Stimulated activated CD8-positive, alpha-beta memory T cell treated with anti-CD3 and anti-CD28 coated beads, Interleukin-12 subunit alpha, Interleukin-12 subunit beta, amount 100 ng/mL, for 24 hours (primary cell): Measurements from ENCODE around the gene TSPAN18.

Experiments
- DNase-seq: peaks from one replicate; pipeline ENCODE4 v3.0.0-alpha.2; 2020; ENCODE audit errors: extremely low read depth

TSPAN18 gene

DNA sequence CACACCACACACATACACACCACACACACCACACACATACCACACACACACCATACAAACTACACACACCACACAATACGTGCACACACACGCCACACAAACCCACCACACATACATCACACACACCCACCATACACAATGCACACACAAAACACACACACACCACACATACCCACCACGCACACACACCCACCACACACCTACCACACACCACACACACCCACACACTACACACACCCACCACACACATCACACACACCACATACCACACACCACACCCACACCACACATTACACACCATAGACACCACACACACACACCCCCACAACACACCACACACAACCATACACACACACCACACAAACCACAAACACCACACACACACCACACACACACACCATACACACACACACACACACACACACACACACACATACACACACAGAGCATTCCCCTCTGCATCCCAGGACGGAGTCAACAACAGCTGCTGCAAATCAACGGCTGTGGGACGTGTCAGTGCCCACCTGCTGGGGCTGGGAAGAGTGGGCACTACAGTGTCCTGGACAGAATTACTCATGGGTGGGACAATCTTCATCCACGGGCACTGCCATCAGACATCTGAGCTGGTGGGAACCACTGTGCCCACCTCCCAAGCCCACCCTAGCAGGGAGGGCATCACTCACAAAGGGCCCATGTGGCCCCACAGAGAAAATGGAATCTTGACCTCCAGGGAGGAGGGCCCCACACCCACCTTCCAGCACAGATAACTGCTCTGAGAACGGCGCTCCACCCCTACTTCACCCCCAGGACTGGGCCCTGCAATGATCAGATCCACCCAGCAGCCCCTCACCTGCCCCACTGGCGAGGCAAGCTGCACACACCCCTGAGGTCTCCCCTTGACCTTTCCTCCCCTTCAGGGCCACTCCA, 215.5 kb downstream of the TSPAN18 start:
- DNase-seq = no peak

DNA sequence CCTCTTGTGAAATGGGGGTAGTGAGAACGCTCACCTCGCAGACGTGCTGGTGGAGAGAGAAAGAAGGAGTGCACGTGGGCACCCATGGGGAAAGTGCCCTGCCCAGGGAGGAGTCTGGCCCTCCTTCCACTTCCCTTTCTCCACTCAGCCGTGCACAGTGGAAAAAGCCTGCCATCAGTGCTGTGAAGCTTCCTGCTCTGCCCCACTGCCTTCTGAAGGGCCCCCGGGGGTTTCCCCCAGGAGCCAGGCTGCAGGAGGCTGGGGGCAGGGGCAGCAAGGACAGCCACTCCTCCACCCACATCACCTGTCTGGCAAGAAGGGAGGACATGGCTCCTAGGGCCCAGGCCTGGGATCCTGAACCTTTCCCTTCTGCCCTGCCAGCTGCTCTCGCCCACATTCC, 216.4 kb downstream of the TSPAN18 start:
- no peak for DNase-seq

DNA sequence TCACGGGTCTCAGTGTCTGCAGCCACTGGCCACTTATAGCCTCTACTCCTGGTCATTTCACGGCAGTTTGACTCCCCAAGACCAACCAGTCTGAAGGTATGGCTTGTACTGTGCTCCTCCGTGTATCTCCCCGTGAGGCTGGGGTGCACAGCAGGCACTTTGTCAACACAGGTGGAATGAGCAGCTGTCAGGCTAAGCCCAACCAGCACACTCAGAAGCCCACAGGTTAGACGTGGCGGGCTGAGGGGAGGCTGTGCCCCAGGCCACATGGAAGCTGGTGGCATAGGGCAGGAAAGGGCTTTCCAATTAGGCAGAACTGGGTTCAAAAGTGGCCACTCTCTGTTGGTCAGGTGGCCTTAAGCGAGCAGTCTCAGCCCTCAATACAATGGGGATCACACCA, 216.9 kb downstream of the TSPAN18 start:
- DNase-seq = no peak

DNA sequence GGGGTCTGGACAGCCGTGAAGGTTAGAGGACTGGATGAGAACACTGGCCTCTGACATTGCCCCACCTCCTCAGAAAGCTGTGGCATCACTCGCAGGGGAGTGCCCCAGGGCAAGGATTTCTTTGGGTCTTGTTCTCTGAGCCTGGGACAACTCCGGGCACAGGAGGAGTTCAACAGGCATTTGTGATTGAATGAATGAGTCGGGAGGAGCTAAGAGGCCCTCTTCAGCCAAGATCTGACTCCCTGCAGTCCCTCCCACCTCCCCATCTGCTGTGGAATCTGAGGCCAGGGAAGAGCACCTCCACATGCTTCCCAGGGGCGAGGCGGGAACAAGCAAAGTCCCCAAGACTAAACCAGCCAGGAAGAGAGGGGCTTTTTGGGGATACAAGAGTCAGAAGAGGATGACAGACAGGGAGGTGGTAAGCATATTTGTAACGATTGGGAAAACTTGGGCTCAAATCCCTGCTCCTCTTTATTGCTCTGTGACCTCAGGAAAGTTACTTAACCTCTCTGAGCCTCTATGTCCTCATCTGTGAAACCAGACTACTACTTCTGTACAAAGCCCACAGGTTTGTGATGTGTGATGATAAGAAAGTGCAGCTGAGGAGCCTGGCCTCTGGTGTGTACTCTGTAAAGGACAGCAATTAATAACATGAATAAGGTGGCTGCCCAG, 217.6 kb downstream of the TSPAN18 start:
- no peak for DNase-seq

DNA sequence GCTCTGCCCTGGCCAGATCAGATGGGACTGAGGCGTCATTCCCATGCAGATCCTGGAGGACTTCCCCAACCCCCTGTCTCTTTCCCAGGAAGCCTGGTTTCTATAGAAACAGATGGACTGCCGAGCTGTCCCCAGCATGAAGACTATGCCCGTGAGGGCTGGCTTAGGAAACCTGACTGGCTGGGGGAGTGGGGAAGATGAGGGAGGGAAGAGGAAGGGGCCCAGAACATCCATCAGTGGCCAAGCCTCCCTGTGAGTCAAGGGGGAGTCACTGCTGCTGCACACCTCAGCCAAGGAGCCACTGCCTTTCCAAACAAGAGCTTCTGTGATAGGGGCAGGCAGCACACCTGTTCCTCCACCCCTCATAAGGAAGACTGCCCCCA, 218.1 kb downstream of the TSPAN18 start:
- DNase-seq = no peak

DNA sequence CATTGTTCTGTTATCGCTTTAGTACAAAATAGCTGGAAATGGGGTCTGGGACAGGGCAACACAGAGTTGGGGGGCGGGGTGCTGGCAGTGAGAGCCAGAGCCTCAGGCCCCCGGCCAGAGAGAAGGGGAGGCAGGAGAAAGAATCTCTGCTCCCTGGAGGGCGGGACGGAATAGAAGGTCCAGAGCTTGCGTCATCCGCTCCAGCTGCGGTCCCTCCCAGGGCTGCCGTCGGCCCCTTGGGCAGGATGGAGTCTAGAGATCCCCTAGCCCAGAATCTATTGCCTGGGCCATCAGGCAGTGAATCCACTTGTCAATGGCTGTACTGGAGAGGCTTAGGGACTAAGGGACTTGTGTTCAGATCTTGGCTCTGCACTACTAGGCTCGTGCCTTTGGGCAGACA, 218.9 kb downstream of the TSPAN18 start:
- DNase-seq = no peak

DNA sequence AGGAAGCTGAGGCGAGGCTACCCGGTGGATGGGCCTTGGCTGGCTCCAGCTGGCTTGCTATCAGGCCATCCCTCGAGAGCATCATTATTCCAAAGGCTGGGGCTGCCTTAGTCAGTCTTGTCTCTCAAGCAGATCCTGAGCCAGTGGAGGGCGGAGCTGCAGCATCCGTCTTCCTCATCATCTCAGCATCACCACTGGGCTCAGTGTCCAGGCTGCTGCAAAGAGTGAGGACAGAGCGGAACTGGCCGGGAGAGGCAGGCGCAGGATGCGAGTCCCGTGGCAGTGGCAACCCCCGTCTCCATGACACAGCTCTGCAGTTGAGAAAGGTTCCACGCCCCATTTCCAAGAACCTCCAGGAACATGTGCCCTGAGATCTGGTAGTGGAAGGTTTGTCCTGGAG, 219.5 kb downstream of the TSPAN18 start:
- DNase-seq = no peak

DNA sequence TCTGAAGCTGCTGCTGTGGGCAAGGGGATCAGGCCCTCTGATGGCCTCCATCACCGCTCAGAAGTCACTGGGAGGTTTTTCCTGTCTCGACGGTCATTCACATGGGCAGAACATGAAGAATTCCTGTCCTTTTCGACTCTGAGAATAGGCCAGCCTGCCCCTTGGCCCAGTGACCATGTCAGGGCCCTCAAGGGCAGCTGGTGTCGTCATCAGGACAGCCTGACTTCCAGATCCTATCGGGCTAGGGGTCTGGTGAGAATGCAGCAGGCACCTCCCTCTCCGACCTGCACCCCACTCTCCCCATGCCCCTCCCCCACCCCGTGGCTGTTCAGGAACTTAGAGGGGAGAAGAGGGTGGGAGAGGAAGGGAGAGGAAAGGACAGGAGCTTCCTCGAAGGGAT, 220.4 kb downstream of the TSPAN18 start:
- no peak for DNase-seq

DNA sequence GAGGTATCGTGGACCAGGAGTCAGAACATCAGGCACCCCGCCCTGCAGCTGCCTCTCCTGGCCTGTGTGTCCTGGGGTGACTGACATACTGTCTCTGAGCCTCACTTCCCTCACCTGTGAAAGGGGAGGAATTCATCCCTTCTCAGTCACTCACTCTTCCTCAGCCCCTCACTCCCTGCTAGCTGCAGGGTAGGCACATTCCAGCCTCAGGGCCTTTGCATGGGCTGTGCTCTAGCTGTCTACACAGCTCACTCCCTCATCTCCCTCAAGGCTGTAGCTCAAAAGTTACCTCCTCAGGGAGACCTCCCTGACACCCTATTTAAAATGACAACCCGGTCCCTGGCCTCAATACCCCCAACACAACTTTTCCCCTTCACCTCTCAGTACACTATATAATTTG, 221.4 kb downstream of the TSPAN18 start:
- no peak for DNase-seq

DNA sequence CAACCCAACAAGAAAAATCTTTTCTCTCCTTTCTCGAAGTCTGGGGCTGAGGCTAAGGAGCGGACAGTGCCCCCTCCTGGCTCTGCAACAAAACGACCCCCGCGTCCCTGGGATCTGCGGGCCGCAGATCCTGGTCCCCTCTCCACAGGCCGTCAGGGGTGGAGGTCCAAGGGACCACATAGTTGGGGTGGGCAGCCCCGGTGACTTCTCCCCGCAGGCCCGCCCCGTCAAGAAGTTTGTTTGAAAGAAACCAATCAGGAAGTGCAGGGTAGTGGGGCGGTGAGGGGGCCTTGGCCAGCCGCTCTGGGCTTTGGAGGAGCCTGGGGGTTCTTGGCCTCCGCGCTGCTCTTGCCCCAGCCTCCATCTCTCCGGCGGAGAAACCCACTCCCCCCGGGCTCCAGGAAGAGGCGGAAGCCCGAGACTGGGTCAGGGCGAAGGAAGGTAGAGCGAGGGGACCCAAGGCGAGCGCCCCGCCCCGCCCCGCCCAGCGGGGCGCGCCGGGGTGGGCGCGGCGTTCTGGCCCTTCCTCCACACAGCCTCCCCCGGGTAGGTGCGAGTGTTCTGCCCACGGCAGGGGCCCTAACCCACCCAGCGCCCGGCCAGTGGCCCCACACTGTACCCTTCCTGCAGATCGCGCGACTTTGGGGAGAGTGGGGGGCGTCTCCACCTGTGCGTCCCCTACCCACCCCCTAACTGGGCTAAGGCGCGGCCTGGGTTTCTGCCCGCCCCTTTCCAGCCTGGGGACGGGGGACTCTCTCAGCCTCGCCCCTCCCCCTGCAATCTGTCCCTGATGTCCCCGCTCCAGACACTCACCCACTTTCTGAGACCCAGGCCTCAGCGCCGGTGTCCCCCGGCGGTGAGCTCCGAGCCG, 222.6 kb downstream of the TSPAN18 start:
- DNase-seq = no peak

DNA sequence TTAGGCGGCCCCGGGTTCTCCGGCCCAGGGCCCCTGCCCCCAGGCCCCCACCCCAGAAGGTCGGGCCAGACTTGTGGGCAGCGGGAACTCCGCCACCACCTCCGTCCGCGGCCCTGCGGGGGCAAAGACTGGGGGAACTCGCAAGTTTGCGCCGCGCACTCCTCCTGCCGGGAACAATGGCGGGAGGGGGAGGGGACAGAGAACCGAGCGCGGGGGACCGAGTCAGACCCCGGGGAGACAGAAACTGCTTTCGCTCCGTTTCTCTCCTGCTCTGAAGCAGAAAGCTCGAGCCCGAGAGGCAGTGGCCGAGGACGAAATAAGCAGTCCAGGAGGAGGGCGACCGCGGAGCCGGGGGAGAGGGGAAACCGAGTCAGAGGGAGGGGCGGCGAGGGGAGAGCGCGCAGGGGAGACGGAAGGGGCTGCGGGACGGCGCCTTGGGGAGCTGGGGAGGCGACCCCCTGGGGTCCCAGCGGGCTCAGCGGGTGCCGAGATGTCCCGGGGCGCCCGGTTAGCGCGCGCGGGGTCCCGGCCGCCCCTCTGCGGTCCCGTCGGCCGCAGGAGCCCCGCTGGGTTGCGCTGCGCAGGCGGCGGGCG, 223.4 kb downstream of the TSPAN18 start:
- no peak for DNase-seq

DNA sequence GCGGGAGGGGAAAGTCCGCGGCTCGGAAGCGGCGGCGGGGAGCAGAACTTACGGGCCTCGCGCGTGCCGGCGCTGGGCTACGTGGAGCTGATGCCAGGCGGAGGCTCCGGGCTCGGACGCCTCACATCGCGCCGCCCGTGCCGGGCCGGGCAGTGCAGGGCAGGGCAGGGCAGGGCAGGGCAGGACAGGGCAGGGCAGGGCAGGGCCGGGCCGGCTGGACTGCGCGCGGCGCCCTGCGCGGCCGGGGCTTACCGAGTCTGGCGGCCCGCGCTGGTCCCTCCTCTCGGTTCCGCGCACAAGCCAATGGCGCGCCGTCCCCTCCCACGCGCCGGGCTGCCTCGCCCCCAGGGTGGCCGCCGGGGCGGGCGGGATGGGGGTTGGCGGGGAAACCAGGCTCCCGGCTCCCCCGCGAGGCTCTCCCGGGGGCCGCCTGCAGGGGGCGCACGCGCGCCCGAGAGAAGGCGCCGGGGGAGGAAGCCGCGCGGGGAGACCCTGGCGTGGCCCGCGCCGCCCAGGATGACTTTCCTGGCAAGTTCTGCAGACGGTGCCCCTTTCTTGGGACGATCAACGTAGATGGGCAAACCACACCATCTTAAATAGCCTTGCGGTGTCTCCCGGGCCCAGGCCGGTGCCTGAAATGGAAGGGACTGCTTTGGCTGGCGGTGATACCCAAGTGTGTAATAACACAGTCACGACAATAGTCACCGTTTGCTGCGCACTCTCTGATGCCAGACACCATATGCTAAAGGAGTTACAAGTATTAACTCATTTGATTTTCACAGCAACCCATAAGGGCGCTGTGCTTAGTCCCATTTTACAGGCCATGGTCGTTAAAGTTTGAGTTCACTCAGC, 224.1 kb downstream of the TSPAN18 start, which contains the start of gene TP53I11:
Gene TP53I11 (minus strand): TSS at position 259 of the 852 bp plus-strand sequence. CDS start 12,548 bp downstream, outside the sequence.
- DNase-seq = peak; percentile 25

DNA sequence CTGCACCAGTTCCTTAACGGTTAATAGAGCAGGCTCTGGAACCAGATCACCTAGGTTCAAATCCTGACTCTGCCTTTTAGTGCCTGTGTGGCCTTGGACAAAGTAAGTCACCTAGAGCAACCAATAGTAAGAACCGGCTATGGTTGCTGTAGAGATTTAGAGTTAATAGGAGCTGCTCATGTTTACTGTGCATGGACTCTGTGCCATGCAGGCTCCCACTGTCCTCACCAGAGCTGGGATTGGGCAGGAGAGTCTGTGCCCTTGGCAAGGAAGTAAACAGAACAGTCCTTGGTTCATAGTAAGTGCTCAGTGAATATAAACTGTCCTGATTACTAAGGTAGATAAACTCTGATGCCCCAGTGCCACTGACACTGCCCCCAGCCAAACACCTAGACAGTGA, 225.3 kb downstream of the TSPAN18 start:
- DNase-seq = no peak

DNA sequence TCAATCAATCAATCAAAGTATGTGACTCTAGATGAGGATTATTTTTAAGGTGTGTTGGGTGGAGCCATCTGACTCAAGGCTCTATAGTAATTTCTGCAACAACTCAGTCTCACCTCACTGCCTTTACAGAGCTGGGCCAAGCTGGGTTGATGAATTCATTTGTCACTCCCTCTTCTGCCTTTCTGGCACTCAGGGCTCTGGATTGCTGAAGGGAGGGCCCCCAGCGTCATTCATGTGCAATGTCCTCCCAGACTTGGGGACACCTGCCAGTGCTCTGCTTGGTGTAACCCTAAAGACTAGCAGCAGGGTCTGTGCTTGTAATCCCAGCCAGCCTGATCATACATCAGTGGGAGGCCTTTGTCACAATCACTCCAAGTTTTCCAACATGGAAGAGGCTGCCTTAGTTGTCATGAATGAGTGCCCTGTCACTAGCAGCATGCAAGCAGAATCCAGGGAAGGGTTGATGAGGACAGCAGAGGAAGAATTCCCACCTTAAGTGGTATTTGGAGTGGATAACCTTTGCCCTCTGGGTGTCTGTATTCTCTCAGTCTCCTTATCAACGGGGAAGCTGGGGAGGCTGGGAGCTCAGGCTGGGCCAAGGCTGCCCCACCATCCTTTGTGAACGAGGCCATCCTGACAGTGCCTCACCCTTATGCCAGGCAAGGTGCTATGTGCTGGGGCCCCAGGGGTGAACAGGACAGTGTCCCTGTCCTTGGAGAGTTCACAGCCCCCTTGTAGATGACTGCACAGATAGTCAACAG, 225.9 kb downstream of the TSPAN18 start:
- DNase-seq = no peak

DNA sequence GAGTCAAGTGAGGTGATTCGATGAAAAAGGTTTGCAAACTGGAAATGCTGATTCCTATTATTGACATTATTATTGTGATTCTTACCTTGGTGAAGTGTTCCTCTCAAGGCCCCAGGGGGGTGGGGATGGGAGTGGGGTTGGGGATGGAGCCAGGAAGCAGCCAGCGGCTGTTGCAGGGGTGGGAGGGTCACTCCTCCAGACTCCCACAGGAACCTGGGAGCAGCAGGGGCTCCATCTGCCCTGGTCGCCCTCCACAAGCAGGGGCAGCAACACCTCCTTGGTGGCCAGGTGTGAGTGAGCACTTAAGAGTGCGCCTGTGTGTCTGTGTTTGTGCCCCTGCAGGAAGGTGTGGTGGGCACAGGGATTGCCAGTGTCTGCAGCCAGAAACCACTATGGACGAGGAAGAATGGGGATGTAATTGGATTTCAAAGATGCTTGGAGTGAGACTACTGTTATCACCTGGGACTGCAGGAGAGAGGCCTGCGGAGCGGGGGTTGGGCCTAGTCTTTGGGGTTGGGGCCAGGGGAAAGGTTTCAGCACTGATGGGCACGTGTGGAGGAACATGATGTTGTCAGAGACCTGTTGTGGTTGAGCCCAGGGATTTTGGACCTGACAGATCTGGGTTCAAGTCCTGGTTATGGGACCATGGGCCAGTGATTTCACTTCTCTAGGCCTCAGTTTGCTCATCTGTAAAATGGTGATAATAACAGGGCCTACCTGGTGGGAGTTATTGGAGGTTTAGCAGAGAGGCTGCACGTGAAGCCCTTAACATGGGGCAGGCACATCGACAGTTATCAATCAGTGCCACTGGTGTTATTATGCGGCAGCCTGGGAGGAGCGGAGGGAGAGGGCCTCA, 227.5 kb downstream of the TSPAN18 start:
- DNase-seq = no peak

DNA sequence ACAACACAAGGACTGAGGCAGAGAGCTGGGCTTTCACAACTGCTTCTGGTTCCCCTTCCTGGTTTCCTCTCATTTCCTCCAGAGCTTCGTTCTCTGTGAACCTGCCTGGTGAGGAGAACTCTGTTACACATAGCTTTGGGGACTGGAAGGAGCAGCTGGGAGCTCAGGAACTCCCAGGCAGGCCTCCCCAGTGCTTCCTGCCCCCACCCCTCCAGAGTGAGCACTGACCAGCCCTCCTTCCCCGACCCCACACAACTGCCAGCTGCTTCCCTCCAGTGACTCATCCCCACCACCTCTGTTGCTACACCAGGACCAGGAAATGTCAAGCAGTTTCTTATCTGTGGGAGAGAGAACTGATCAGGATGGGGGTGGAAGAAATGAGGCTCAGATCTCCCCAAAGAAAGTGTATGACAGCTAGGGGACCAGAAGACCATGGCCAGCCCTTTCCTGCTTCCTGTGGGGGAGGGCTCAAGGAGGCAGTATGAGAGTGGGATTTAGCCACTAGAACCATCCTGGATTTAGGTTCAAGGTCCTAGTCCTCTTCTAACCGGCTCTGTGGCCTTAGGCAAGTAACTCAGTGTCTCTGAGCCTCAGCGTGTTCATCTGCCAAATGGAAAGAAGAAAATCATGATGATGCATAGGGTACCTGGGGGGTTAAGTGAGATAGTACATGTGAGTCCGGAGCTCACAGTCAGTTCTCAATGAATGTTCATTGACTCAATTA, 228.4 kb downstream of the TSPAN18 start:
- DNase-seq = no peak

DNA sequence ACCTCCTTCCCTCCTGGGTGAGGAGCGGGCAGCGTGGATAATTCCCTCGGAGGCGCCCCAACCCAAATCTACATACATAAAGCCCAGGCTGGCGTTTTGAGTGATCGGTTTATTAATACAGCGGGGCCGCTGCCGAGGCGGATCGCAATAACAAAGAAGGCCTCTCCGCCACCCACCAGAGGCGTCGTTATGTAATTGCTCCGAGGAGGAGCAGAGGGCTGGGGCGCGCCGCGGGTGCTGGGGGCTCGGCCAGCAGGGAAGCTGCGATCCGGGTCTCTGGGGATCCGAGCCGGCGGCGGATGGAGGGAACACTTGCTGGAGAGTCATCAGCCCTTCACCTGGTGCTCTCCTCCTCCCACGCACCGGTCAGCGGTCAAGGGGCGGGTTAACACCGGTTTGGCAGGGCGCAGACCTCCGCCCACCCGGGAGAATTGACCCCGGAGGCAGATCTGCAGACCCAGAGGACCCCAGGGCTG, 230.3 kb downstream of the TSPAN18 start:
- DNase-seq = no peak
